Sigmoid colon (tissue), 3 donors: ENCODE data around the gene RNH1.

ENCODE experiments used
- CTCF ChIP-seq, 4 experiments: fragments of 450-650 bp in 3 of 4; fragments of 200-600 bp in 1 of 4; IDR thresholded peaks; one replicate each; pipeline ENCODE4 v1.5.1; 2016 to 2019; ENCODE audit warnings: antibody characterized with exemption in 4 of 4, mild to moderate bottlenecking in 3 of 4, moderate library complexity in 2 of 4
- POLR2A ChIP-seq, 2 donors: fragments of 450-650 bp; IDR thresholded peaks; one replicate each; pipeline ENCODE4 v1.6.1; 2016; ENCODE audit warnings: antibody characterized with exemption in 2 of 2, mild to moderate bottlenecking in 2 of 2, moderate library complexity in 2 of 2

DNA sequence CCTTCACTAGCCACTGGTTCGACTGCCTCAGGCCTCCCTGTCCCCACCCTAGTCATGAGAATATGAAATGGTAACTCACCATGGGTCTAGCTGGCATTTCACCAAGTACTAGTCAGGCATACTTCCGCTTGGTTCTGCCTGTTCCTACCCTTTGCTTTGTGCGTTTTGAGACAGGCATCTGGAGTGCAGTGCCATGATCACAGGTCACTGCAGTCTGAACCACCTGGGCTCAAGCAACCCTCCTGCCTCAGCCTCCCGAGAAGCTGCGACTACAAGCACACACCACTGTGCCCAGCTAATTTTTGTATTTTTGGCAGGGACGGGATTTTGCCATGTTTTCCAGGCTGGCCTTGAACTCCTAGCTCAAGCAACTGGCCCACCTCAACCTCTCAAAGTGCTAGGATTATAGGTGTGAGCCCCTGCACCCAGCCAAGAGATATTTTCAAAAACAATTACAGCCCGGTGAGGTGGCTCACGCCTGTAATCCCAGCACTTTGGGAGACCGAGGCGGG lies 14.2 kb upstream of the RNH1 start:
- TF ChIP-seq CTCF (IDR thresholded peaks at IDR 0.05) (no peak), POLR2A (IDR thresholded peaks at IDR 0.05) (no peak)
